ENCODE data around the gene UBP1.
A peak's percentile ranks its signal among the peaks of the same experiment; 100 is the strongest.
"Not testable (repeated sequence)": the region's sequence is repeated elsewhere in the genome, so short reads cannot be mapped to it uniquely, and the experiment has no call there.

Gene UBP1

DNA sequence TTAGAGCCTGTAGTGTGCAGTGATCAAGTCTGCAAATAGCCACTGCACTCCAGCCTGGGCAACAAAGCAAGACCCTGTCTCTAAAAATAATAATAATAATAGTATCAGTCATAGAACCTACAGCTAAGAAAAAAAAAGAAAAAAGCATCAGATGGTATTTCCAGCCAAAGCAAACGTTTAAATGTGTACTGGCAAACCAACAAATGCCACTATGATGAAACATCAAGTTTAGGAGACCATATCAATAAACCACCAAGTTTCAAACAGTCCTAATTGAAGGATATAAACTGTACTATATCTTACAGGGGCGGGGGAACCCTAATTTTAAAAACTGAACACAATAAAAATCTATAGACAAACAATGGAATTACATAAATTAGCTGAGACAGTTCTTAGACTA, 6.4 kb downstream of the UBP1 start:
- DNase-seq (ENCODE audit: low spot score): no peak

DNA sequence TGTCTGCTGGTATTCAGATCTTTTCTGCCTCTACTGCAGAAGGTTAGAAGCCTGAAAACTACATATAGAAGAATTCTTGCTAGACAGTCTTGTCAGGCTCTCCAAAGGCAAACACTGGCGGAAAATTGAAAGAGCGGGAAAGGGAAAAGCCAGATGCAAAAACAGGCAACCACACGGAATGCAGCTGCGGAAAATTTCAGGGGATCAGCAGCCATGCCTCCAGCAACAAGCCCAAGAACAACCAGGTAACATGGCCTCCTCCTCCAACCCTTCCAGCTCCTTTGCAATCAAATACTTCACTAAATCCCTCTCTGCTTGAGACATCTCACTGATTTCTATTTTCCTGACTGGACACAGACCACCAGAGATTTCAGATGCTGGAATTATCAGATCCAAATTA, 9.6 kb downstream of the UBP1 start:
- no peak for DNase-seq (ENCODE audit: low spot score)

DNA sequence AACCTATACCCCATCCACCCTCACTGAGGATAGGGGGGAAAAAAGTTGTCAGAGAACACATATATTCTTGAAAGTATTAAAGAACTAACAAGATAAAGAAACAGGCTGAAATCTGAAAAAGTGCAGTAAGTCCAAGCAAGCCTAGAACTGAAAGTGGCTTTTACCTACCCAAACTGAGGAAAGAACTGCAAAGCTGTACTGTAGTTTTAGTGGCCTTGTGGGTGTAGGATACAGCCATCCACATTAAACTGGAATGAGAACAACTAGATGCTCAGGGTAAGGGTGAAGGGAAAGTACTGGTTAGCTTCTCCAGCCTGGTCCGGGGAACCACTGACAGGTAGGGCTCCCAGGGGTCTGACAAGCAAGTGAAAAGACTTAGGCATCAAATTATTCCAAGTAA, 10.1 kb downstream of the UBP1 start:
- DNase-seq (ENCODE audit: low spot score): no peak

DNA sequence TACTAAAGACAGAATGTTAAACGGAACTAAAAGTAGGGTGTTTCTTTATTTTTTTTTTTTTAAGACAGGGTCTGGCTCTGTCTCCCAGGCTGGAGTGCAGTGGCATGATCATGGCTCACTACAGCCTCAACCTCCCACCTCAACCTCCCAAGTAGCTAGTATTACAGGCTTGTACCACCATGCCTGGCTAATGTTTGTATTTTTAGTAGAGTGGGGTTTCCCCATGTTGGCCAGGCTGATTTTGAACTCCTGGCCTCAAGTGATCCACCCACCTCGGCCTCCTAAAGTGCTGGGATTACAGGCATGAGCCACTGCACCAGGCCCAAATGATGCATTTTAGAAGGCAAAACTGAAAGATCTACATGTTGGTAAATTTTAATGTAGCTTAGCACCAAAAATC, 10.9 kb downstream of the UBP1 start:
- DNase-seq (ENCODE audit: low spot score): not testable (repeated sequence)

DNA sequence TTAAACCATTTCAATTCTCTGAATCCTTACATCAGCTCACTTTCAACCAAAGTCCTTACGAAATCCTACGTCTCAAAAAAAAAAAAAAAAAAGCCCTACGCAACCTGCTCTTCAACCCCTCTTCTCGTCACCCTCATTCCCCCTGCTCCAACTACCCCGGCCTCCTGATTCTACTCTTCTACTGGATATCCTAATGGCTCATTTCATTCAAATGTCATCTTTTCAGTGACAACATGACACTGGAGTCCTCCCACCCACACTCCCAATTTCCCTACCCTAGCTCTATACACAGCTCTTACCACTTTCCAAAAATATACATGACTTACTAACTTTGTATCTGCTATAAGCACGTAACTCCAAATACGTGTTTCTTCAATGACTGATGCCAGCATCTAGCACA, 11.5 kb downstream of the UBP1 start:
- no peak for DNase-seq (ENCODE audit: low spot score)

- no peak for DNase-seq (ENCODE audit: low spot score)
Measured at GRCh38 chr3:33426630-33427317, 13.4 kb downstream of the UBP1 start.

DNA sequence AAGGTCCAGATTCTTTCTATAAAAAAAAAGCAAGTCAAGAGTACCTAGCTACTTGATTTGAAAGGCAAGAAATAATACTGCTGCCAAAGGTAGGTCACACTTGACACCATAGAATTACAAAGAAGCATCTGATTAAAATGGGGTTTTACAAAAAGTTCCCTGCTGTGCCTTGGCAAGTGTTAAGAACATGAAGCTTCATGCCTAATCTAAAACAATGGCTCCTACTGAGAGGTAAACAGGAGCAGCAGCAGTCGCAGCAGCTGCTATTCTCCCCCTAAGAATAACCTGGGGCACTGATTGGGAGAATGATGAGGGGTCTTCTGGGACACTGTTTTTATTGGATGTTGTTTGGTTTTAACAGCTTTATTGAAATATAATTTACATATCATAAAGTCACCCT, 14.1 kb downstream of the UBP1 start:
- DNase-seq (ENCODE audit: low spot score): no peak

GRCh38 chr3:33425453-33425852, 14.8 kb downstream of the UBP1 start:
- DNase-seq (ENCODE audit: low spot score): no peak

DNA sequence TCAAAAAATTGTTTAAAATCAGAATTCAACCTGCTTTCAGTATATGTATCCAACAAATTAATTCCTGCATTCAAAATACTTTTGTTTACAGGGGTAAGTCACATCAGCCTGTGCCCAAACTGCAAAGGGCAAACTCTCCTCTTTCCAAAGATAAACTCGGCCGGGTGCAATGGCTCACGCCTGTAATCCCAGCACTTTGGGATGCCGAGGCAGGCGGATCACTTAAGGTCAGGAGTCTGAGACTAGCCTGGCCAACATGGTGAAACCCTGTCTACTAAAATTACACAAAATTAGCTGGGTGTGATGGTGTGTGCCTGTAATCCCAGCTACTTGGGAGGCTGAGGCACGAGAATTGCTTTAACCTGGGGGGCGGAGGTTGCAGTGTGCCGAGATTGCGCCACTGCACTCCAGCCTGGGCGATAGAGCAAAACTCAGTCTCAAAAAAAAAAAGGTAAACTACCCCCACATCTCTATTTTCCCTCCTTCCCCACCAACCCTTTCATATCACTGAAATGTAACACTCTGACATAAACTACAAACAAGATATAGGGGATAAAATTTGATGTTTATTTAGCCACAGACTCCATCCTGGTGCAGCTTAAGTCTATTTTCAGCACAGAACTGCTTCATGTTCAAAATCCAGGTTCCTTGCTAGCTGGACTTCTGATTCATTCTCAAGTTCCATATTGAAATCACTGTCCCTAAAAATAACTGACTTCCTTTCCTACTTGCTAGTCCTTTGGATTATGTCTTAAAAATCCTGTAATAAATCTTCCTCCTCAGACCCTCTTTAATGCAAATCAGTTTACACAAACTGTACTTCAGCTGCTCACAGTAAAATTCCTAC, 15.4 kb downstream of the UBP1 start:
- no peak for DNase-seq (ENCODE audit: low spot score)

- DNase-seq (ENCODE audit: low spot score): no peak
Measured at GRCh38 chr3:33420966-33421365, 19.2 kb downstream of the UBP1 start.

DNA sequence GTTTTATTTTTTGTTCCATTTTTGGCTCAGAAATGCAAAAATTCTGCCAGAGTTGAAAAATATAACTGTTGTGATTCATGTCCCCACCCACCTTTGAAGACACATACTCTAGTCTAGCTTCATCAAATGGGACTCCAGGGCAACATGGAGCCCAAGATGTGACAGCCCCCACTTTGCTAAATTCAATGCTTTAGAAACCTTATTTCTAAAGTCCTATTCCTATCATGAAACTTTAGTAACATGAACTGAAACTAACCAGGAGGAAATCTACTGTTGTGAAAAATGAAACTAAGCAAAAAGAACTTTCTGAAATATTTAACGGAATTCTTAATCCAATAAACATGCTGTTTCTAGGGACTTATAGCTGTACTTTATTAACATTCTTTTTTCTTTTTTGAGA, 20.3 kb downstream of the UBP1 start:
- no peak for DNase-seq (ENCODE audit: low spot score)

DNA sequence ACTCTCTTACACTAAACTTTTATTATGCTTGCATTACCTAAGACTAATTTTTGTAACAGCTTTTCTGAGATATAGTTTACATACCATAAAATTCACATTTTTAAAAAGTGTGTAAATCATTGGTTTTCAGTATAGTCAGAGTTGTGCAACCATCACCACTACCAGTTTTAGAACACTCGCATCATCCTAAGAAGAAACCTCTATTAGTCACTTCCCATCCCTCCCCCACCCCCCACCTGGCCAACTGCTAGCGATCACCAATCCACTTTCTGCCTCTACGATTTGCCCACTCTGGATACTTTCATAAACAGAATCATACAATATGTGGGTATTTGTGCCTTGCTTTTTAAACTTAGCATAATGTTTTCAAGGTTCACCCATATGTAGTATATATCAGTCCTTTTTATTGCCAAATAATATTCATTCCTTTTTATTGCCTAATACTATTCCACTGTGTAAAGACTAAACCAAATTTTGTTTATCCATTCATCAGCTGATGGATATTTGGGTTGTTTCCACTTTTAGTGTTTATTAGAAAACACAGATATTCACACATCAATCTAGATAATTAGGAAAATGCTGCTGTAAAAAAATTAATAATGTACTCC, 23.0 kb downstream of the UBP1 start:
- no peak for DNase-seq (ENCODE audit: low spot score)

DNA sequence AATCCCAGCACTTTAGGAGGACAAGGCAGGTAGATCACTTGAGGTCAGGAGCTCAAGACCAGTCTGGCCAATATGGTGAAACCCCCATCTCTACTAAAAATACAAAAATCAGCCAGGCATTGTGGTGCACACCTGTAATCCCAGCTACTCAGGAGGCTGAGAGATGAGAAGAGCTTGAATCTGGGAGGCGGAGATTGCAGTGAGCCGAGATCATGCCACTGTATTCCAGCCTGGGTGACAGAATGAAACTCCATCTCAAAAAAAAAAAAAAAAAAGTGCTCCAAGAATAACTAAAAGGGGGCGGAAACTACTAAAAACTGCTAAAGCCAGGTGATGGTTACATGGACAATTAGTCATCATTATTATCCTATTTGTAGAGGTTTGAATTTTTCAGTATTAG, 29.4 kb downstream of the UBP1 start:
- not testable (repeated sequence) for DNase-seq (ENCODE audit: low spot score)

GRCh38 chr3:33403756-33404155, 36.4 kb downstream of the UBP1 start:
- DNase-seq (ENCODE audit: low spot score): no peak

DNA sequence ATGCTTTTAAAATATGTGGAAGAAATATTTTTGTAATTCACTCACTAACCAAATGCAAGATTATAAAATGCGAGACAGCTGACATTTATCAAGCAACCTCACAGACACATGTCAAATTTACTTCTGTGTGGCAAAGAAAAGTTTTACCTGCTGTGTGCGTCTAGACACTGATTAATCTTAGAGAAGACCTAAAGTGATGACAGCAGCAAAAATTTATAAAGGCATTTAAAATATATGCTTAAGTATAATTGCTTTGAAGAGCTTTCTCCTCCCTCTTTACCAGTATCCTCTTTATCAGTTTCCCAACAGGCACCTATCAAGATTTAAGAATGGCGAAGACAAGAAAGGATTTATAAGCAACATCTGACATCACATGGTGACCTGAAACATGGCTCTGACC, 37.3 kb downstream of the UBP1 start:
- no peak for DNase-seq (ENCODE audit: low spot score)

- DNase-seq (ENCODE audit: low spot score): no peak
Measured at GRCh38 chr3:33401781-33402180, 38.4 kb downstream of the UBP1 start.

GRCh38 chr3:33398410-33398809, 41.8 kb downstream of the UBP1 start:
- no peak for DNase-seq (ENCODE audit: low spot score)

GRCh38 chr3:33395900-33396299, 44.3 kb downstream of the UBP1 start:
- no peak for DNase-seq (ENCODE audit: low spot score)

- no peak for DNase-seq (ENCODE audit: low spot score)
Measured at GRCh38 chr3:33394403-33395054, 45.7 kb downstream of the UBP1 start.

GRCh38 chr3:33392703-33393125, 47.5 kb downstream of the UBP1 start:
- peak; percentile 87 for DNase-seq (ENCODE audit: low spot score)

DNA sequence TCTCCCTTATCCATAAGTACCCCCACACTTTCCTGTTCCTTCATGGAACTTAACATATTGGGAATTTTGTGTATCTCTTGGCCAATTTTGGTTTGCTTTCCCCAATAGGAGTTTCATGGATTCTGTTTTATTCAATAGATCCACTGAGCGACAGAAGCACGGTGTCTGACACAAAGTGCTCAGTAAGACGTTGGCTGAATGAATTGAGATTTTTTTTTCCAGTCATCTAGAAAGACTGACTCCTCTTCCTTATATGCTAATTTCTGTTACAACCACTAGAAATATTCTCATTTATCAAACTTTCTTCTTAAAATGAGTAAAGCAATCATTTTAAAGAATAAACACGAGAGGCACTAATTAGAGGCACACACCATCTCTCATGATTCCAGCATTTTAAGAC, 48.1 kb downstream of the UBP1 start:
- DNase-seq (ENCODE audit: low spot score): no peak

DNA sequence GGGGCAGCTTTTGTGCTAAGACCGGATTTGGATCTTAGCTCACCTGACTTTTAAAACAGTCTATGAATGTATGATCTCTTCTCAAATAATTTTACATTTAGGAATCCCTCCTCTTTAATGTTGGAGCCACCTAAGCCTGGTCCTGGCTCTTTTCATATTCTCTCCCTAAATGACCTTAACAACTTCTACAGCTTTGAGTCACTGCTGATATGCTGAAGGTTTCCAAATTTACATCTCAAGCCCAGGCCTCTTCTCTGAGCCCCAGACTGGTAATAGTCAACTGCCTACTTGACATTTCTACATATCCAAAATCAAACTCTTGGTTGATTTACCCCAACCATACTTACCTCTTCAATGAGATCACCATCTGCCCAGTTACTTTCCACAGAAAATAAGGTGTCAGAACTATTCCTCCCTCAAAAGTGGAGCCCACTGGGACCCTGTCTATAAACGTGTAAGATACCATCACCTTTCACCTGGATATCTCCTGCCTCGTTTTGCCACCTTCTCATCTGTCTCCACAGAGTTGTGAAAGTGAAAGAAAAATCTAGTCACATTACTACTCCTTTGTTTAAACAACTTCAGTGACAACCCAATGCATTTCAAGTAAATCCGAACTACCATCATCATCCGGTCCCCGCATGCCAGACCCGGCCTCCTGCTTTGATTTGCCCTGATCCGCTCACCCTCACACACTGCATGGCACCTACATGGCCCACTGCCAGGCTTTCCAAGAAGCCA, 48.8 kb downstream of the UBP1 start:
- no peak for DNase-seq (ENCODE audit: low spot score)
